Measurements from ENCODE around the gene ADAMTSL1.

ADAMTSL1 gene

DNA sequence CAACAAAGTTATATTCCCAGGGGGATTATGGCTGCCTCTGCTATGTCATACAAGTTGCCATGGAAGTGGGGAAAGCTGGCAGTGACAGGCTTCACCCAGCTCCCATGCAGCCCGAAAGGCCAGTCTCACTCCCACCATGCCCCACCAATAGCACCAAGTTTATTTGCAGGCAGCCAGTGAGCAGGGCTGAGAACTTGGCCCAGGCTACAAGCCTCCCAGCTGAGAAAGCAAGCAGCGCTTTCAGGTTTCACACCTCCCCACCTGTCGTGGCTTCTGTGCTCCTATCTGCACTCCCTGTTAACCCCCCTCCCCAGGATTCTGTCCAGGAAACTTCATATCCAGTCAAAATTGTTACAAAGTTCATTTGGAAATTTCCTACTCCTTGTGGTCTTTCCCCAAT, 404.0 kb downstream of the ADAMTSL1 start:
- Histone ChIP-seq H3K9ac (ENCODE audit: low read length) (no peak overlapping the region), H3K4me1 (ENCODE audit: control insufficient read depth, insufficient read depth, low read length) (peaks cover 3% of the 10 kb centered on the region), H3K36me3 (ENCODE audit: control insufficient read depth, insufficient read depth, low read length, severe bottlenecking) (peaks cover under 1% of the 10 kb centered on the region), H3K9me3 (ENCODE audit: control insufficient read depth, low read length) (peaks cover 2% of the 10 kb centered on the region), H3K4me3 (ENCODE audit: low read length) (no peak overlapping the region), H3K27me3 (replicated peaks; ENCODE audit: control insufficient read depth, insufficient read depth, low read length) (no peaks in the 10 kb centered on the region)
- no peak for DNase-seq (ENCODE audit: low read depth)

DNA sequence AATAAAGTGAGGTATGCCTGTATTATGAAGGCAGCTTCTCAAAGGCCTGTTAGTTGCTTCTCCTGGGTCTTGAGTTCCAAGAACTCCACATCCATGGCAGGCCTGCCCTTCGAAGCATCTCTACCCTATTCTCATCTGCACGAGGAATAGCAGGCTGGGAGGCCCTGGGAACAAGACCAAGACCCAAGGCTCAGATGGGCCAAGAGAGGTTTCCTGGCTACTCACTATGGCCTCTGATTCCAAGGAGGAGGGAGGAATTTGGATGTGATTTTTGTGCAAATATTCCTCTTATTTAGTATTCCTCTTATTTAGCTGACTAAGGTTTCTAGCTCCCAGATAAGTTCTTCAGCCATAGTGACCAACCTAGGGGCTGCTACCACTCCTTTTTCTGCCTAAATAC, 407.8 kb downstream of the ADAMTSL1 start:
- Histone ChIP-seq H3K9me3 (ENCODE audit: control insufficient read depth, low read length) (peaks cover 7% of the 10 kb centered on the region), H3K27me3 (replicated peaks; ENCODE audit: control insufficient read depth, insufficient read depth, low read length) (no peaks in the 10 kb centered on the region), H3K9ac (ENCODE audit: low read length) (no peak overlapping the region), H3K4me3 (ENCODE audit: low read length) (no peak overlapping the region), H3K36me3 (ENCODE audit: control insufficient read depth, insufficient read depth, low read length, severe bottlenecking) (peaks cover 4% of the 10 kb centered on the region), H3K4me1 (ENCODE audit: control insufficient read depth, insufficient read depth, low read length) (peaks cover 3% of the 10 kb centered on the region)
- DNase-seq (ENCODE audit: low read depth), result no peak

DNA sequence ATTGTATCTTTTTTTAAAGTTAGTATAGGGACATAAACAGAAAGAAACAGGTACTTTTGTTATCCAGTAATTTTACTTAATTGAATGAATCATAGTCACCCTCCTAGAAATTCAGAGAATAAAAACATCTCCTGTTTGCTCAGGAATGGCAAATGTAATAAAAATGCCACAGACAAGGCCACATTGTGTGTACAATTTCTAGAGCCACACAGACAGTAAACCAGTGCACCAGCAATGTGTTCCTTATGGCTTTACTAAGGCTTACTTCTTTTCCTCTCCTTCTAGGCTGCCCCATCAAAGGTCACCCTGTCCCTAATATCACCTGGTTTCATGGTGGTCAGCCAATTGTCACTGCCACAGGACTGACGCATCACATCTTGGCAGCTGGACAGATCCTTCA, 413.6 kb downstream of the ADAMTSL1 start:
- no peak for DNase-seq (ENCODE audit: low read depth)
- Histone ChIP-seq H3K4me1 (ENCODE audit: control insufficient read depth, insufficient read depth, low read length) (peaks cover 30% of the 10 kb centered on the region), H3K27me3 (replicated peaks; ENCODE audit: control insufficient read depth, insufficient read depth, low read length) (no peaks in the 10 kb centered on the region), H3K9me3 (ENCODE audit: control insufficient read depth, low read length) (peaks cover 7% of the 10 kb centered on the region), H3K9ac (ENCODE audit: low read length) (no peak overlapping the region), H3K4me3 (ENCODE audit: low read length) (no peak overlapping the region), H3K36me3 (ENCODE audit: control insufficient read depth, insufficient read depth, low read length, severe bottlenecking) (peaks cover 7% of the 10 kb centered on the region)

DNA sequence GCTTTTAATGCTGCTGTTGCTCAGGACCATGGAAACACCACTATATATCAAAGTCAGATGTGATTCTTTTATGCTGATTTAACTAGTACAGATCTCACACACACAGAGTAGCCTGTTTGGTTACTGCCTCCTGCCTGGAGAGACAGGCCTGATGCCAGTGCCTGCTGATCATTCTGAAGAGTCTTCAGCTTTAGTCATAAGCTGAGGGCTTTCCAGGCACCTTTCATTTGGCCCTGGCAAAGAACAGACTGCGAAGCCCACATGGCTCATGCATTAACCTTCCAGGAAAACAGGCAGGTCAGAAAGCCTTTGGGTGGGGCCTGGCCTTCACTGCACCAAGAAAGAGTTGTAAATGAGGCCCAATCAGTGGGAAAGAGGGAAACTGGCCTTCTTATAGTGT, 414.3 kb downstream of the ADAMTSL1 start:
- Histone ChIP-seq H3K9ac (ENCODE audit: low read length) (no peak overlapping the region), H3K4me3 (ENCODE audit: low read length) (no peak overlapping the region), H3K4me1 (ENCODE audit: control insufficient read depth, insufficient read depth, low read length) (peaks cover 30% of the 10 kb centered on the region), H3K36me3 (ENCODE audit: control insufficient read depth, insufficient read depth, low read length, severe bottlenecking) (peaks cover 10% of the 10 kb centered on the region), H3K27me3 (replicated peaks; ENCODE audit: control insufficient read depth, insufficient read depth, low read length) (no peaks in the 10 kb centered on the region), H3K9me3 (ENCODE audit: control insufficient read depth, low read length) (peaks cover 2% of the 10 kb centered on the region)
- DNase-seq (ENCODE audit: low read depth), result peak; percentile 25

DNA sequence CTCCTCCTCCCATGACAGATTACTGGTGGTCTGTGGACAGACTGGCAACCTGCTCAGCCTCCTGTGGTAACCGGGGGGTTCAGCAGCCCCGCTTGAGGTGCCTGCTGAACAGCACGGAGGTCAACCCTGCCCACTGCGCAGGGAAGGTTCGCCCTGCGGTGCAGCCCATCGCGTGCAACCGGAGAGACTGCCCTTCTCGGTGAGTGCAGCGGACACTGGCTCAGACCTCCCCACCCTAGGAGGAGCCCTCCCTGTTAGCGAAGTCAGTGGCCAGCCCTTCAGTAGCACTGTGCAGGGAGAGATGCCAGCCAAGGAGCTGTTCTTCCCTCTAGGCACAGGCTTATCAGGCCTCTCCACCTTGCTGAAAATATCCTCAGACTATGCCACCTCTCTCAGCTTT, 415.6 kb downstream of the ADAMTSL1 start:
- Histone ChIP-seq H3K9ac (ENCODE audit: low read length) (no peak overlapping the region), H3K36me3 (ENCODE audit: control insufficient read depth, insufficient read depth, low read length, severe bottlenecking) (peaks cover 17% of the 10 kb centered on the region), H3K9me3 (ENCODE audit: control insufficient read depth, low read length) (peaks cover under 1% of the 10 kb centered on the region), H3K4me3 (ENCODE audit: low read length) (no peak overlapping the region), H3K27me3 (replicated peaks; ENCODE audit: control insufficient read depth, insufficient read depth, low read length) (no peaks in the 10 kb centered on the region), H3K4me1 (ENCODE audit: control insufficient read depth, insufficient read depth, low read length) (peaks cover 30% of the 10 kb centered on the region)
- DNase-seq (ENCODE audit: low read depth), result no peak

DNA sequence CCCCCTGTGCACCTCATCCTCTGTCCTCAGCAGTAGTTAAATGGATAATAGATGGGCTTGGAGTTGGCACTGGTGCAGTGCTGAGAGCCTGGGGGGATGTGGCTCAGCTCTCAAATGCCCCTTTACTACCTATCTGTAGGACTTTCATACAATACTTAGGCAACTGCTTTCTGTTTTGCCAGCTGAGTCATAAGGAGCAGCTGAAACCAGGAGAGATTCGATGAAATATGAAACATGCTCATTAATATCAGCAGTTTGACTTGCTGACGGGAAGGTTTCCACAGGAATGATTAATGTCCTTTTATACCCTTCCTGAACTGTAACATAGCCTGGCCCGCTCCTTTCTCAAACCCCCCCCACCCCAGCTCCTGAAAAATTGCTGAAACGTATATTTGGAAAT, 416.4 kb downstream of the ADAMTSL1 start:
- Histone ChIP-seq H3K27me3 (replicated peaks; ENCODE audit: control insufficient read depth, insufficient read depth, low read length) (no peaks in the 10 kb centered on the region), H3K36me3 (ENCODE audit: control insufficient read depth, insufficient read depth, low read length, severe bottlenecking) (peaks cover 23% of the 10 kb centered on the region), H3K4me1 (ENCODE audit: control insufficient read depth, insufficient read depth, low read length) (peaks cover 30% of the 10 kb centered on the region), H3K4me3 (ENCODE audit: low read length) (no peak overlapping the region), H3K9ac (ENCODE audit: low read length) (no peak overlapping the region), H3K9me3 (ENCODE audit: control insufficient read depth, low read length) (peaks cover 9% of the 10 kb centered on the region)
- DNase-seq (ENCODE audit: low read depth), result peak; percentile 69

DNA sequence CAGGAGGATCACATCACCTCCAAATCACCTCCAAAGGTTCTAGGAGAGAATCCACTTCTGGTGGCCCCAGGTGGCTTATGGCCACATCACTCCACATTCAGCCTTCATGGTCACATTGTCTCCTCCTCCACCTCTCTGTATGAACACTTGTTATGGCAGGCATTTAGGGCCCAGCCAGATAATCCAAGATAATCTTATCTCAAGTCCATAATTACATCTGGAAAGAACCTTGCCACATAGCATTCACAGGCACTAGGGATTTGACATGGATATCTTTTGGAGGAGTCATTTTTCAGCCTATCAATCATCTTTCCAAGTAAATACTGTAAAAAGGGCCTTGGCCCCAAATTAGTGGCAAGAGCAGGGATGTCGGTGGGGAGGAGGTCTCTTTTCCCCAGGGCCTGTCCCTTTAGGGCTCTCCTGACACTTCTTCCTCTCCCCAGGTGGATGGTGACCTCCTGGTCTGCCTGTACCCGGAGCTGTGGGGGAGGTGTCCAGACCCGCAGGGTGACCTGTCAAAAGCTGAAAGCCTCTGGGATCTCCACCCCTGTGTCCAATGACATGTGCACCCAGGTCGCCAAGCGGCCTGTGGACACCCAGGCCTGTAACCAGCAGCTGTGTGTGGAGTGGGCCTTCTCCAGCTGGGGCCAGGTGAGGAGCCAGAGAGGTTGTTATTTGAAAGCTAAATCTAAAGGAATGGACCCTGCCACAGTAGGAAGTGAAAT, 418.2 kb downstream of the ADAMTSL1 start:
- H3K9ac ChIP-seq (ENCODE audit: low read length), result no peak overlapping the region
- H3K4me3 ChIP-seq (ENCODE audit: low read length), result no peak overlapping the region
- peaks cover 39% of the 10 kb centered on the region for H3K36me3 ChIP-seq (ENCODE audit: control insufficient read depth, insufficient read depth, low read length, severe bottlenecking)
- H3K27me3 ChIP-seq (replicated peaks; ENCODE audit: control insufficient read depth, insufficient read depth, low read length), result no peaks in the 10 kb centered on the region
- peaks cover 26% of the 10 kb centered on the region for H3K9me3 ChIP-seq (ENCODE audit: control insufficient read depth, low read length)
- no peak for DNase-seq (ENCODE audit: low read depth)
- H3K4me1 ChIP-seq (ENCODE audit: control insufficient read depth, insufficient read depth, low read length), result peaks cover 30% of the 10 kb centered on the region

DNA sequence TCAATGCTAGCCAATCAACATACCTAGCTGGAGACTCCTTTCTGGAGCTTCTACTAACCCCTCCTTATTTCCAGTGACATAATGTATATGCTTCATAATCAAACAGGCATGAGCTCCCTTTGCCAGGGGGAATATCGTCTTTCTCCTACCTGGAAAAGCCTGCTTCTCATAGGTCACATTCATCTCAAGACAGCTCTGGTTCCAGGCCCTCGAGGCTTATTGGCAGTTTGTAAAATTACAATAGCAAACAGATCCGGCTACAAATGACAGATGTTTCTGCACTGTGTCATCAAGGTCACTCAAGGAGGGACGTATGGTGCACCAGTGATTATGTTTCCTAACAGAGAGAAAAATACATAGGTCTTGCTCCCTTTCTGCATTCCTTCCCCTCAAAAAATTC, 419.1 kb downstream of the ADAMTSL1 start:
- peaks cover 27% of the 10 kb centered on the region for H3K4me1 ChIP-seq (ENCODE audit: control insufficient read depth, insufficient read depth, low read length)
- H3K27me3 ChIP-seq (replicated peaks; ENCODE audit: control insufficient read depth, insufficient read depth, low read length), result no peaks in the 10 kb centered on the region
- no peak overlapping the region for H3K4me3 ChIP-seq (ENCODE audit: low read length)
- H3K9me3 ChIP-seq (ENCODE audit: control insufficient read depth, low read length), result peaks cover 31% of the 10 kb centered on the region
- H3K9ac ChIP-seq (ENCODE audit: low read length), result no peak overlapping the region
- H3K36me3 ChIP-seq (ENCODE audit: control insufficient read depth, insufficient read depth, low read length, severe bottlenecking), result peaks cover 45% of the 10 kb centered on the region
- DNase-seq (ENCODE audit: low read depth), result no peak

DNA sequence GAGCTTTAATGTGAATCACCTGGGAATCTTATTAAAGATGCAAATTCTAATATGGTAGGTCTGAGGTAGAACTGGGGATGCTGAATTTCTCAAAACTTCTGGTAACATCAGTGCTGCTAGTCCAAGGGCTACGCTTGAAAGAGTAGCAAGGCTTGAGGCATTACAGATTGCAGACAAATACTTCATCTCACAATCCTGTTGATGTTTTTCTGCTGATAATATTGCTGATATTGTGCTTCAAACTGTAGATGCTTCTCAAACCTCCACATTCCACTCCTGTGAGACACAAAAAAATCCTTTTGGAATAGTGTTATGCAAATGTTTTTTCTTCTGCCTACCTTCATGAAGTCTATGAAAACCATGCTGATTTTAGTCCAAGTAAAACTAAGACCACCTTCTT, 419.5 kb downstream of the ADAMTSL1 start:
- peaks cover 45% of the 10 kb centered on the region for H3K36me3 ChIP-seq (ENCODE audit: control insufficient read depth, insufficient read depth, low read length, severe bottlenecking)
- DNase-seq (ENCODE audit: low read depth), result no peak
- H3K4me1 ChIP-seq (ENCODE audit: control insufficient read depth, insufficient read depth, low read length), result peaks cover 22% of the 10 kb centered on the region
- H3K9me3 ChIP-seq (ENCODE audit: control insufficient read depth, low read length), result peaks cover 31% of the 10 kb centered on the region
- H3K4me3 ChIP-seq (ENCODE audit: low read length), result no peak overlapping the region
- H3K9ac ChIP-seq (ENCODE audit: low read length), result no peak overlapping the region
- H3K27me3 ChIP-seq (replicated peaks; ENCODE audit: control insufficient read depth, insufficient read depth, low read length), result no peaks in the 10 kb centered on the region

DNA sequence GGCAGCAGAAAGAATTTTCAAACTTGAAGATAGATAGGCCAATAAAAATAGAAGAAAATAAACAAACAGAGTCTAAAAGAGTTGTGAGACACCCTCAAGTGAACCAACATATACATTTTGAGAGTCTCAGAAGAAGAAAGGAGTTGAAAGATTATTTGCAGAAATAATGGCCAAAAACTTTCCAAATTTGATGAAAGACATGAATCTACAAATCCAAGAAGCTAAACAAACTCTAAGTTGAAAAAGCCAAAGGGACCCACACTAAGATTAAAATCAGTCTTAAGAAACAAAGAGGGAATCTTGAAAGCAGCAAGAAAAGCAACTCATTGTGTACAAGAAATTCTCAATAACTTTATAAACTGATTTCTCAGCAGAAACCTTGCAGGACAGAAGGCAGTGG, 422.1 kb downstream of the ADAMTSL1 start:
- Histone ChIP-seq H3K9ac (ENCODE audit: low read length) (no peak overlapping the region), H3K9me3 (ENCODE audit: control insufficient read depth, low read length) (peaks cover 31% of the 10 kb centered on the region), H3K36me3 (ENCODE audit: control insufficient read depth, insufficient read depth, low read length, severe bottlenecking) (peaks cover 45% of the 10 kb centered on the region), H3K4me3 (ENCODE audit: low read length) (peak overlapping the region; percentile 43), H3K27me3 (replicated peaks; ENCODE audit: control insufficient read depth, insufficient read depth, low read length) (no peaks in the 10 kb centered on the region), H3K4me1 (ENCODE audit: control insufficient read depth, insufficient read depth, low read length) (peaks cover 2% of the 10 kb centered on the region)
- no peak for DNase-seq (ENCODE audit: low read depth)

DNA sequence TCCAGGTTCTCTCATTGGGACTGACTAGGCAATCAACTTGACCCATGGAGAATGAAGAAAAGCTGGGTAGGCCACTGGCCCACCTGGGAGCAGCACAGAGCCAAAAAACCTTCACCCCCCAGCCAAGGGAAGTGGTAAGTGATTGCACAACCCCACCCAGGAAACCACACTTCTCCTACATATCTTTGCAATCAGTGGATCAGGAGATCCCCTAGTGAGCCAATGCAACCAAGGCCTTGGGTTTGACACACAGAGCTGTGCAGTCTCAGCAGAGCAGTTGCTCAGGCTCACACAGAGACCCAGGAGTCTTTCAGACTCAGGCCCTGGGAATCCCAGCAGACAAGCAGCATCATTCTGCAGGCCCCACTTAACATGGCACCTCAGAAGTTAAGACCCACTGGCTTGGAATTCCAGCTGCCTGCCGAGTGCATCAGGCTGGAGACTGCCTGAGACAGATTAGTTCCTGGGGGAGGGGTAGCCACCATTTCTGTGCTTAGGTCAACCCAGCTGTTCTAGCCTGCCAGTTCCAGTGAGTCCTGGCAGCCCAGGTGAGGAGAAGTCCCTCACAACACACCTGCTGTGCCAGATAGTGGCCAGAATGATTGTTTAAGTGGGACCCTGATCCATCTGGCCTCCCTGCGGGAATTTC, 422.7 kb downstream of the ADAMTSL1 start:
- Histone ChIP-seq H3K9me3 (ENCODE audit: control insufficient read depth, low read length) (peaks cover 34% of the 10 kb centered on the region), H3K4me3 (ENCODE audit: low read length) (peak overlapping the region; percentile 43), H3K9ac (ENCODE audit: low read length) (no peak overlapping the region), H3K4me1 (ENCODE audit: control insufficient read depth, insufficient read depth, low read length) (no peaks in the 10 kb centered on the region), H3K27me3 (replicated peaks; ENCODE audit: control insufficient read depth, insufficient read depth, low read length) (no peaks in the 10 kb centered on the region), H3K36me3 (ENCODE audit: control insufficient read depth, insufficient read depth, low read length, severe bottlenecking) (peaks cover 45% of the 10 kb centered on the region)
- DNase-seq (ENCODE audit: low read depth), result no peak
